HL-60 (cell line): Measurements from ENCODE around the gene EXOC6B.

ENCODE experiments used
- GABPA ChIP-seq: IDR thresholded peaks from 2 replicates; pipeline ENCODE4 v1.6.1; 2012; ENCODE audit warnings: low read depth
- POLR2AphosphoS5 ChIP-seq: IDR thresholded peaks from 2 replicates; pipeline ENCODE4 v1.6.1; 2012; ENCODE audit warnings: low read depth
- TF ChIP-seq, protein P1 (sequence below): IDR thresholded peaks from one replicate; pipeline ENCODE4 v1.5.1; 2011; ENCODE audit warnings: low read length, control low read depth, inconsistent platforms; ENCODE audit not compliant: insufficient read depth

DNA sequence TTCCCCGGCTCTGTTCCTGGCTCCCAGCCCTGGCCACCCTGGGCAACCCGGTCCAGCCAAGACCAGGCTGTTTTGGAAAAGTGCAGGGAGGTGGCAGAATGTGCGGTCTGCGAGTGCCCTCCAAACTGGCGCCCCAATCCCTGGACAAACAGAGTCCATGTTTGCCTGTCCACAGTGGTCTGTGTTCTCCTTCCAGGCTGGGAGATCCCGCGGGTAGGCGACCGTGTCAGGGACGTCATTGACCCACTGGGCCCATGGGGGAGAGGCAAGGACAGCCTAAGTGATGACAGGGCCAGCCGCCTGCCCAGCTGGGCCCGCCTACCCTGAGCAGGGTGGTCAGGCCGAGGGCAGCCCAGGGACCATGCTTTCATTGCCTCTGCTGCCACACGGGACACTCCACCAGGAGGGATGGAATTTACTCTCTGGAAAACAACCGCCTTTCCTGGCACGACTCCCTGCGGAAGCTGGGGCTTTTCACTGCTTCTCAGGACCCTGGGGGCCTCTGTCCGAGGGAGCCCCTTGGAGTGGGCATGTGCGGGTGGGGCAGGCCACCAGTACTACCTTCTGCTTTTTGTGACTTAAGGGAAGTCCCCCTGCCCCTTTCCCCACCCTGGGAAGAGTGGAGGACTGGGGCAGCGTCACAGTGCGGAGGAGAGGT lies 698.3 kb downstream of the EXOC6B start:
- TF ChIP-seq GABPA = no peak
- TF ChIP-seq, protein P1, sequence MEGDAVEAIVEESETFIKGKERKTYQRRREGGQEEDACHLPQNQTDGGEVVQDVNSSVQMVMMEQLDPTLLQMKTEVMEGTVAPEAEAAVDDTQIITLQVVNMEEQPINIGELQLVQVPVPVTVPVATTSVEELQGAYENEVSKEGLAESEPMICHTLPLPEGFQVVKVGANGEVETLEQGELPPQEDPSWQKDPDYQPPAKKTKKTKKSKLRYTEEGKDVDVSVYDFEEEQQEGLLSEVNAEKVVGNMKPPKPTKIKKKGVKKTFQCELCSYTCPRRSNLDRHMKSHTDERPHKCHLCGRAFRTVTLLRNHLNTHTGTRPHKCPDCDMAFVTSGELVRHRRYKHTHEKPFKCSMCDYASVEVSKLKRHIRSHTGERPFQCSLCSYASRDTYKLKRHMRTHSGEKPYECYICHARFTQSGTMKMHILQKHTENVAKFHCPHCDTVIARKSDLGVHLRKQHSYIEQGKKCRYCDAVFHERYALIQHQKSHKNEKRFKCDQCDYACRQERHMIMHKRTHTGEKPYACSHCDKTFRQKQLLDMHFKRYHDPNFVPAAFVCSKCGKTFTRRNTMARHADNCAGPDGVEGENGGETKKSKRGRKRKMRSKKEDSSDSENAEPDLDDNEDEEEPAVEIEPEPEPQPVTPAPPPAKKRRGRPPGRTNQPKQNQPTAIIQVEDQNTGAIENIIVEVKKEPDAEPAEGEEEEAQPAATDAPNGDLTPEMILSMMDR = no peak
- TF ChIP-seq POLR2AphosphoS5 = no peak
